HUES64 (cell line): ENCODE results near the gene CCDC89.
"Not testable (repeated sequence)": the region's sequence is repeated elsewhere in the genome, so short reads cannot be mapped to it uniquely, and the experiment has no call there.

Source experiments
- H3K27ac ChIP-seq: 2 replicates; pipeline ENCODE4 v1.7.0; 2013; ENCODE audit warnings: low read depth, low read length, inconsistent platforms
- H3K27me3 ChIP-seq: 2 replicates; pipeline ENCODE4 v1.6.1; 2013; ENCODE audit warnings: mild to moderate bottlenecking, low read length; ENCODE audit not compliant: insufficient read depth
- H3K36me3 ChIP-seq: 2 replicates; pipeline ENCODE4 v1.6.1; 2013; ENCODE audit warnings: mild to moderate bottlenecking, low read length; ENCODE audit not compliant: insufficient read depth
- H3K4me1 ChIP-seq: 2 replicates; pipeline ENCODE4 v1.6.1; 2013; ENCODE audit warnings: mild to moderate bottlenecking, low read length, moderate library complexity; ENCODE audit not compliant: insufficient read depth
- H3K4me3 ChIP-seq: 2 replicates; pipeline ENCODE4 v1.5.1; 2013; ENCODE audit warnings: mild to moderate bottlenecking, low read length, moderate library complexity
- H3K9ac ChIP-seq: 2 replicates; pipeline ENCODE4 v1.6.1; 2013; ENCODE audit warnings: mild to moderate bottlenecking, low read depth, low read length
- H3K9me3 ChIP-seq: 2 replicates; pipeline ENCODE4 v1.6.1; 2013; ENCODE audit warnings: low read depth, low read length; ENCODE audit not compliant: insufficient read depth
- WGBS: fragments of 150-250, 120-280 bp; methylation state at CpG from one replicate; pipeline ENCODE4 v1.1.7; 2013; ENCODE audit warnings: missing lambda C conversion rate; 5-methylcytosine and 5-hydroxymethylcytosine counted together

The CCDC89 gene

DNA sequence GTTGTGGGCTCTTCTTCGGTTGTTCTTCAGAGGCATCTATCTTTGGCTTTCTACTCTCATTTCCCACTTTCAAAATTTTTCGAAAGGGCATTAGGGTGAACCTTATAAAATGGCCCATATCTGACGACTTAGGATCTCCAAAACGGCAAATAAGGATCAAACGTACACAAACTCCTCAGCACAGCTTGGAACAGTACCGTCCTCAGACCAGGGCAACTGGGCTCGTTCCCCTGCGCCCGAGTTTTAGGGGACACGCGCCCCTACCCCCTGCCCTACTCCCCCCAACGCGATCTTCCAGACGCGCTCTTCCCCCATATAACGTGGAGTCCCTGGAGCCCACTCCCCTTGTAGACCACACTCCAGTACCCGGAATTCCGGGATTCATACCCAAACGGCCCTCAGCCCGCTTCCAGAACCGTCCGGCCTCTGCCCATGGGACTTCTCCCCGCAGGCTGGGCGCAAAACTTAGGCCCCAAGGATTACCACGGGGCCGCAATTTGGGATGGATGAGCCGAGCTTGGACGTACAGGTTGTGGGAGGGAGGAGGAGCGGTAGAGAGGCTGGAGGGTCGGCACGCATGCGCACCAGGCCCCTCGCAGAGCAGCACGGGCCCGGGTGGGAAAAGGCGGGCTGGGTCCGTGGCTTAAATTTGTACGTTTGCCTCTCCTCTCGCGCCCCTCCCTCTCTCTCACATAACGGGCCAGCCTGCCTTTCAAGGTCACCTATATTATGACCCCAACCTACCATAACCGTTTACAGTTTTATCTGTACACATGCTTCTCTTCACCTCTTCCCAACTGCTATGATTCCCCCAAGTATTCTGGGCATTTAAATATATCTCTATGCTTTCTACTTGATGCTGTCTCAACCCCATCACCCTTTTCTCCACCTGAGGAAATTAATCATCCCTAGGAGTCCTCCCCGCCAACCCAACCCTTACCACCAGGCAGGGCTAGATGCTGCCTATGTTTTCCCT, 3.4 kb downstream of the CCDC89 start:
- Histone ChIP-seq H3K27me3 (no peaks in the 10 kb centered on the region), H3K9ac (no peak overlapping the region)

DNA sequence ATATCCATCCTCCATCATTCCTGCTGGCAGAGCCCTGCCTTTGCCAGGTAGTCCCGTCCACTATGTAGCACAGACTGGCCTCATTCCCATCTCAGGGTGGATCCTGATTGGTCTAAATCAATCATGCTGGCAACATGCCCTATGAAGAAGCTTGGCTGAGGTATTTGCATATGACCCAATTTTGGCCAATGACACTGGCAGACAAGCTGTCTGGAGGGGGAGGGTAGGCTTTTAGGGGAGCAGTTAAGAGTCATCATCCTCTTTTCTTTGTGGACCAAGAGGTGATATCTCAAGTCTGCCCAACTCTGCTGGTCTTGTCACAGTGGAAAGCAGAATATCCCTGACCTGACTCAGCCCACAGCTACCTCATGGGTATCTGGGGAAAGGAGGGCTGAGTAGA, 5.1 kb downstream of the CCDC89 start:
- H3K9me3 ChIP-seq = no peaks in the 10 kb centered on the region
- no peak overlapping the region for H3K27ac ChIP-seq
- WGBS = 87% methylated on average over 1 of the region's 1 CpG
- peaks cover 7% of the 10 kb centered on the region for H3K4me1 ChIP-seq
- H3K9ac ChIP-seq = no peak overlapping the region
- H3K4me3 ChIP-seq = no peak overlapping the region
- no peaks in the 10 kb centered on the region for H3K36me3 ChIP-seq
- H3K27me3 ChIP-seq = no peaks in the 10 kb centered on the region

More for the DNA sequence above, 3.4 kb downstream of the CCDC89 start:
- WGBS = 95% methylated on average over 43 of the region's 43 CpGs
- no peaks in the 10 kb centered on the region for H3K9me3 ChIP-seq
- no peak overlapping the region for H3K27ac ChIP-seq
- H3K36me3 ChIP-seq = no peaks in the 10 kb centered on the region
- H3K4me1 ChIP-seq = peaks cover 7% of the 10 kb centered on the region
- no peak overlapping the region for H3K4me3 ChIP-seq

DNA sequence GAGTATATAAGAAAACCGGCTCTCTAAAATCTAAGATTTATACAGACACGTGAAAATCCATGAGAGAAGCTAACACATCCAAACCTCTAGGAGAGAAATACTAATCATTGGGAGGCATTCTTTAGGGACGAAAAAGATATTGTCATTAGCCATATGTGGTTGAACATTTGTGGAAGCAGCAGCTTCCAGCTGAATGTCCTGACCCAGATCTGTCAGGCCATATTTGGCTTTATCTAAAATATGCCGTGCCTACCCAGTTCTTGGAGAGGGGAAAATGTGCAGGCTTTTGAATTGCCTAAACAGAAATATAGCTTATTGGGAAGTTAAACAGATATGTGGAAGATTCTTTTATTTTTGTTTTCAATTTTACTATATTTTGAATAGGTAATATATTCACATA, 6.4 kb downstream of the CCDC89 start:
- H3K9me3 ChIP-seq = no peaks in the 10 kb centered on the region
- H3K4me1 ChIP-seq = peaks cover 7% of the 10 kb centered on the region
- no peak overlapping the region for H3K27ac ChIP-seq
- H3K9ac ChIP-seq = no peak overlapping the region
- H3K36me3 ChIP-seq = no peaks in the 10 kb centered on the region
- no peak overlapping the region for H3K4me3 ChIP-seq
- 78% methylated on average over 4 of the region's 4 CpGs for WGBS
- peaks cover 1% of the 10 kb centered on the region; the same call in 1 of the 2 replicates for H3K27me3 ChIP-seq

DNA sequence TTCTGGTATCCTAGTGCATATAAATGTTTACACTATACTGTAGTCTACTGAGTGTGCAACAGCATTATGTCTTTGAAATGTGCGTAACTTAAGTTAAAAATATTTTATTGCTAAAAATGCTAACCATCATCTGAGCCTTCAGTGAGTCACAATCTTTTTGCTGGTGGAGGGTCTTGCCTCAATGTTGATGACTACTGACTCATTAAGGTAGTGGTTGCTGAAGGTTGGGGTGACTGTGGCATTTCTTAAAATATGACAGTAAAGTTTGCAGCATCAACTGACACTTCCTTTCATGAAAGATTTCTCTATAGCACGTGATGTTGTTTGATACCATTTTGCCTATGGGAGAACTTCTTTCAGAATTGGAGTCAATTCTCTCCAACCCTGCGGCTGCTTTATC, 12.6 kb downstream of the CCDC89 start:
- no peaks in the 10 kb centered on the region for H3K36me3 ChIP-seq
- WGBS = 97% methylated on average over 3 of the region's 3 CpGs
- no peaks in the 10 kb centered on the region for H3K9me3 ChIP-seq

DNA sequence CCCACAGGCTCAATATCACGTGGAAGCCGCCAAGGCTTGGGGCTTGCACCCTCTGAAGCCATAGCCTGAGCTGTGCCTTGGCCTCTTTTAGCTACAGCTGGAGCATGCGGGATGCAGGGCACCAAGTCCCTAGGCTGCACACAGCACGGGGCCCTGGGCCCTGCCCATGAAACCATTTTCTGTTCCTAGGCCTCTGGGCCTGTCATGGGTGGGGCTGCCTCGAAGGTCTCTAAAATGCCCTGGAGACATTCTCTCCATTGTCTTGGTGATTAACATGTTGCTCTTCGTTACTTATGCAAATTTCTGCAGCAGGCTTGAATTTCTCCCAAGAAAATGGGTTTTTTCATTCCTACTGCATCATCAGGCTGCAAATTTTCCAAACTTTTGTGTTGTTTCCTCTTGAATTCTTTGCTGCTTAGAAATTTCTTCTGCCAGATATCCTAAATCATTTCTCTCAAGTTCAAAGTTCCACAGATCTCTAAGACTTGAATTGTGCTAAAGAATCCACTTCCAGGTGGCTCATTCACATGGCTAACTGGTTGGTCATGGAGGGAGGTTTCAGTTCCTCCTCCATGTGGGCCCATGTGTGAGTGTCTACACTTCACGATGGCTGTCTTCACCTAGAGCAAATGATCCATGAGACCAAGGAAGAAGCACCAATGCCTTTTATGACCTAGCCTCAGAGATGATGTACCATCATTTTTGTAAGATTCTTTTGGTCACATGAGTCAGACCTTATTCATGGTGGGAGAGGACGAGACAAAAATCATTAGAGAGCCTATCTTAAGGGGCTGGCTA, 13.7 kb downstream of the CCDC89 start:
- H3K27ac ChIP-seq = no peak overlapping the region
- H3K9me3 ChIP-seq = no peaks in the 10 kb centered on the region
- no peak overlapping the region for H3K9ac ChIP-seq
- peaks cover 13% of the 10 kb centered on the region; the same call in 1 of the 2 replicates for H3K27me3 ChIP-seq
- 83% methylated on average over 8 of the region's 8 CpGs for WGBS
- no peak overlapping the region for H3K4me3 ChIP-seq
- H3K4me1 ChIP-seq = no peaks in the 10 kb centered on the region
- H3K36me3 ChIP-seq = no peaks in the 10 kb centered on the region

More for the DNA sequence above, 12.6 kb downstream of the CCDC89 start:
- Histone ChIP-seq H3K9ac (no peak overlapping the region), H3K27ac (no peak overlapping the region), H3K4me1 (no peaks in the 10 kb centered on the region), H3K4me3 (no peak overlapping the region), H3K27me3 (peaks cover 13% of the 10 kb centered on the region; the same call in 1 of the 2 replicates)

DNA sequence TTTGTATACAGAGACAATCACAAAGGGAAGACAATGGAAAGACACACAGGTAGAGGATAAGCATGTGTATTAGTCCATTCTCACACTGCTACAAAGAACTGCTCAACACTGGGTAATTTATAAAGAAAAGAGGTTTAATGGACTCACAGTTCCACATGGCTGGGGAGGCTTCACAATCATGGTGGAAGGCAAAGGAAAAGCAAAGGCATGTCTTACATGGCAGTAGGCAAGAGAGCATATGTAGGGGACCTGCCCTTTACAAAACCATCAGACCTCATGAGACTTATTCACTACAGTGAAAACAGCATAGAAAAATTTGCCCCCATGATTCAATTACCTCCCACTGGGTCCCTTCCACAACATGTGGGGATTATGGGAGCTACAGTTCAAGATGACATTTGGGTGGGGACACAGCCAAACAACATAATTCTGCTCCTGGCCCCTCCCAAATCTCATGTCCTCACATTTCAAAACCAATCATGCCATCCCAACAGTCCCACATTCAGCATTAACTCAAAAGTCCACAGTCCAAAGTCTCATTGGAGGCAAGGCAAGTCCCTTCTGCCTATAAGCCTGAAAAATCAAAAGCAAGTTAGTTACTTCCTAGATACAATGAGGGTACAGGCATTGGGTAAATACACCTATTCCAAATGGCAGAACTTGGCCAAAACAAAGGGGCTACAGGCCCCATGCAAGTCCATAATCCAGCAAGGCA, 14.9 kb downstream of the CCDC89 start:
- not testable (repeated sequence) for H3K27ac ChIP-seq

DNA sequence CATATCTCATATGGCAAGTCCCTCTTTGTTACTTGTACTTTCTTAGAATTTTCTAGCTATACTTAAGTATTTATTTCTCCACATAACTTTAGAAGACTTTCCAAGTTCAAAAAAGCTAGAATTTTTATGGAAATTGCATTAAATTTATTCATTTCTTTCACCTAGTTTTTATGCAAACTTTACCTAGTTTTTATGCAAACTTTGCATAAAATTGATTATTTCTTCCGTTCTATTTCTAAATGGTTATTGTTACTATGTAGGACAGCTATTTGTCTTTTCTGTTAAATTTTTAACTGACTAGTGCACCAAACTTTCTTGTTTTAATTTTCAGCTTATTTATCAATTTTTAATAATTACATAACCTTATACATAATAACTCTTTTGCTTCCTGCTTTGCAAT, 17.8 kb downstream of the CCDC89 start:
- Histone ChIP-seq H3K36me3 (peaks cover 2% of the 10 kb centered on the region), H3K27me3 (peaks cover 7% of the 10 kb centered on the region; the same call in 1 of the 2 replicates), H3K9me3 (no peaks in the 10 kb centered on the region), H3K4me3 (no peak overlapping the region), H3K4me1 (no peaks in the 10 kb centered on the region; the same call in 1 of the 2 replicates), H3K27ac (no peak overlapping the region), H3K9ac (no peak overlapping the region)
- no CpG with 5 or more reads among the region's 1 CpG for WGBS

More for the DNA sequence above, 14.9 kb downstream of the CCDC89 start:
- not testable (repeated sequence) for H3K9ac ChIP-seq, H3K4me1 ChIP-seq, H3K9me3 ChIP-seq, H3K4me3 ChIP-seq, H3K36me3 ChIP-seq
- peaks cover 13% of the 10 kb centered on the region; the same call in 1 of the 2 replicates for H3K27me3 ChIP-seq

DNA sequence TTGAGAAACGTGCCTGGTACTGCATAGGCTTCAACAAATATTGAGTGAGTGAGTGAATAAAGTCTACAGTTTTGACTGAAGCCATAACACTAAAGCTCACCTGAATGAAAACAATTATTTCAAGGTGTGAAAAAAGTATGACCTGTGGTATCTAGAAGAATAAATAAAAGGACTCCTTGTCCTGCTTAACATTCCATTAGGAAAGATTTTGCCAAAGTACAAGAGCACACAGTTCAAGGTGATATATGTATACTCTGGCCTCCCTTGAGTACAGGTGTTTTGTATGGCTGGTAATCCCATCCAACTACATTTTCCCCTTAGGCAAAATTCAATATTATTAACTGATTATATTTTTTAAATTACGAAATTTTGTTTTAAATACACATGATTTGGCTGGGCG, 19.3 kb downstream of the CCDC89 start:
- H3K9ac ChIP-seq = no peak overlapping the region
- 97% methylated on average over 3 of the region's 3 CpGs for WGBS

DNA sequence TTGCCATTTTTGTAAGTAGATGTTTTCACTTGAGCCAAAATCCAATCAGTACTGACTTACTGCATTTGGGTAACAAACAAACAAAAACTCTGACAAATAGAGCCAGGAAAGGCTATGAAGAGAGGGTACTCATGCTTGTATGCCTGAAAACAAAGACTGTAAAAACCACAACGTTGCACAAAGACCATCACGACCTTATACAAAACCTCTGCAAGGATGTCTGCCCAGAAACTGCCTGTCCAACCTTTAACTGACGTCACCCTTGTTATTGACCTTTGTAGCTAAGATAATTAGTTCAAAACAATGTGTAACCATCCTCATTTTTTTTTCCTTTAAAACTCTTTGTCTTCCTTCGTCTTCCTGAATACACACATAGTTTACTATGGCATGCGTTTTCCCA, 20.3 kb downstream of the CCDC89 start:
- H3K4me1 ChIP-seq = peaks cover 13% of the 10 kb centered on the region; the same call in 1 of the 2 replicates
- no peaks in the 10 kb centered on the region for H3K27me3 ChIP-seq
- no peak overlapping the region for H3K27ac ChIP-seq
- H3K36me3 ChIP-seq = peaks cover 25% of the 10 kb centered on the region
- 91% methylated on average over 5 of the region's 5 CpGs for WGBS
- H3K4me3 ChIP-seq = no peak overlapping the region
- H3K9ac ChIP-seq = peak overlapping the region; percentile 99
- H3K9me3 ChIP-seq = no peaks in the 10 kb centered on the region

More for the DNA sequence above, 19.3 kb downstream of the CCDC89 start:
- Histone ChIP-seq H3K27ac (no peak overlapping the region), H3K27me3 (no peaks in the 10 kb centered on the region), H3K4me3 (no peak overlapping the region), H3K4me1 (peaks cover 4% of the 10 kb centered on the region; the same call in 1 of the 2 replicates), H3K9me3 (no peaks in the 10 kb centered on the region), H3K36me3 (peaks cover 16% of the 10 kb centered on the region)

DNA sequence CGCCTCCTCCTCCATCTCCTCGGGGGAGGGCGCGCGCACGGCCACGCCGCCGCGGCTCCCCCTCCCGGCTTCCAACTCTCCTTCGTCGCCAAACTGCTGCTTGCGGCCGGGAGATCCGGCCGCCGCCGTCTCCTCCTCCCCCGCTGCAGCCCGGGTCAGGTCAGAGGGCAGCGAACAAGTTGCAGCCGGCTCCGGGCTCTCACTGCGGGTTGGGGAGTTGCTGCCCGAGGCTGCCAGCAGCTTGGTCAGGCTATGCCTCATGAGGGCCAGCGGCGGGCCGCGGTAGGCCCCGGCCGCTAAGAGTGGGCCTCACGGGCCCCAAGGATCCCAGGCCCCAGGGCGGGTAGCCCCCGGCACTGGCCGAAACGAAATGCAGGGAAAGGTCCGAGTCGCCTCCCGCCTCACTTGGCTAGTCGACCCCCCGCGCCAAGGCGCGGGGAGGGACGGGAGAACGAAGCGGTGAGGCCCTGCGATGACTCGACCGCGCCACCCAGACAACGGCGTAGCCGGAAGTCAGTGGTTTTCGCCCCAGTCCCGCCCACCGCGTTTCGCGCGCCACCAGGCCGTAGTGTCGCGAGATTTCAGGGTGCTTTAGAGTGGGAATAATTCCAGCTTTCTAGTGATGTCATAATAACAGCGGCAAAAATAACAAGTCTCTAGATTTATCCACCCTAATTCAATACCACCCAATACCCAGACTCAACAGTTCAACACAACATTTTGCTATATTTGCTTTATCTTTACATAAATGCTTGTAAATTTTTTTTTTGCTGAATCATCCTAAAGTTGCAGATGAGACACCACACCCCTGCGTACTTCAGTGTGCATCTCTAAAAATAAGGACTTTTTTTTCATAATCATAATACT, 21.1 kb downstream of the CCDC89 start, which contains the start of gene CREBZF:
Gene CREBZF, minus strand, starts transcription at position 515 of the 867 bp plus-strand sequence. Its CDS starts 254 bp downstream, at position 261.
- Histone ChIP-seq H3K4me3 (peak within 1 kb of the TSS; percentile 96), H3K9ac (peak within 1 kb of the TSS; percentile 99), H3K9me3 (no peaks in the 10 kb centered on the region), H3K27ac (peak within 1 kb of the TSS; percentile 98), H3K27me3 (no peaks in the 10 kb centered on the region), H3K36me3 (peaks cover 34% of the 10 kb centered on the region), H3K4me1 (peaks cover 21% of the 10 kb centered on the region; the same call in 1 of the 2 replicates)
- 1% methylated on average over 67 of the region's 67 CpGs for WGBS
